Duodenal mucosa (tissue), 2 donors: Measurements from ENCODE around the gene RHBDD3.
"Not testable (repeated sequence)": the region's sequence is repeated elsewhere in the genome, so short reads cannot be mapped to it uniquely, and the experiment has no call there.

Experiments
- H3K27ac ChIP-seq: one replicate; pipeline ENCODE4 v1.7.0; 2013; ENCODE audit warnings: low read depth, low read length
- H3K27me3 ChIP-seq, 2 donors: one replicate each; pipeline ENCODE4 v1.7.0; 2013; ENCODE audit warnings: low read length in 2 of 2, control low read depth in 1 of 2; ENCODE audit not compliant: insufficient read depth in 2 of 2, control insufficient read depth in 1 of 2
- H3K36me3 ChIP-seq, 2 donors: one replicate each; pipeline ENCODE4 v1.7.0; 2013; ENCODE audit warnings: low read length in 2 of 2, control low read depth in 1 of 2; ENCODE audit not compliant: insufficient read depth in 2 of 2, control insufficient read depth in 1 of 2
- H3K4me1 ChIP-seq, 2 donors: one replicate each; pipeline ENCODE4 v1.7.0; 2013; ENCODE audit warnings: low read length in 2 of 2, control low read depth in 1 of 2; ENCODE audit not compliant: insufficient read depth in 2 of 2, control insufficient read depth in 1 of 2
- H3K4me3 ChIP-seq, 2 donors: one replicate each; pipeline ENCODE4 v1.7.0; 2013; ENCODE audit warnings: low read length in 2 of 2, low read depth in 1 of 2
- H3K9ac ChIP-seq, 2 donors: one replicate each; pipeline ENCODE4 v1.7.0; 2013; ENCODE audit warnings: low read length in 2 of 2, low read depth in 1 of 2
- H3K9me3 ChIP-seq, 2 donors: one replicate each; pipeline ENCODE4 v1.7.0; 2013; ENCODE audit warnings: low read length in 2 of 2, control low read depth in 1 of 2; ENCODE audit not compliant: control insufficient read depth in 1 of 2

The RHBDD3 gene

GRCh38 chr22:29251265-29251664 is 16.5 kb downstream of the RHBDD3 start:
- Histone ChIP-seq H3K36me3 (no peaks in the 10 kb centered on the region), H3K9ac (no peak overlapping the region), H3K4me3 (no peak overlapping the region), H3K4me1 (no peaks in the 10 kb centered on the region), H3K27ac (no peak overlapping the region), H3K27me3 (no peaks in the 10 kb centered on the region), H3K9me3 (no peaks in the 10 kb centered on the region)

GRCh38 chr22:29247891-29248290 is 19.9 kb downstream of the RHBDD3 start:
- not testable (repeated sequence) for H3K9me3 ChIP-seq, H3K9ac ChIP-seq, H3K36me3 ChIP-seq, H3K27me3 ChIP-seq, H3K4me1 ChIP-seq, H3K4me3 ChIP-seq, H3K27ac ChIP-seq

GRCh38 chr22:29245626-29246385 is 22.0 kb downstream of the RHBDD3 start:
- Histone ChIP-seq H3K27ac (no peak overlapping the region), H3K4me3 (no peak overlapping the region), H3K9ac (no peak overlapping the region), H3K27me3 (no peaks in the 10 kb centered on the region), H3K36me3 (no peaks in the 10 kb centered on the region), H3K4me1 (no peaks in the 10 kb centered on the region), H3K9me3 (no peaks in the 10 kb centered on the region)

- Histone ChIP-seq H3K4me3 (no peak overlapping the region), H3K27ac (no peak overlapping the region), H3K27me3 (no peaks in the 10 kb centered on the region), H3K4me1 (no peaks in the 10 kb centered on the region), H3K9me3 (no peaks in the 10 kb centered on the region), H3K36me3 (no peaks in the 10 kb centered on the region), H3K9ac (no peak overlapping the region)
Observed at GRCh38 chr22:29244785-29245625, 22.8 kb downstream of the RHBDD3 start.

- Histone ChIP-seq H3K4me1 (no peaks in the 10 kb centered on the region), H3K27ac (no peak overlapping the region), H3K4me3 (no peak overlapping the region), H3K9ac (no peak overlapping the region), H3K9me3 (no peaks in the 10 kb centered on the region), H3K36me3 (no peaks in the 10 kb centered on the region), H3K27me3 (no peaks in the 10 kb centered on the region)
Observed at GRCh38 chr22:29243874-29244446, 23.8 kb downstream of the RHBDD3 start.

GRCh38 chr22:29240481-29240880 is 27.3 kb downstream of the RHBDD3 start:
- not testable (repeated sequence) for H3K27me3 ChIP-seq, H3K27ac ChIP-seq, H3K4me3 ChIP-seq, H3K9me3 ChIP-seq, H3K4me1 ChIP-seq, H3K36me3 ChIP-seq, H3K9ac ChIP-seq

- H3K4me3 ChIP-seq, result no peak overlapping the region
- H3K9ac ChIP-seq, result no peak overlapping the region
- no peaks in the 10 kb centered on the region for H3K9me3 ChIP-seq
- H3K27ac ChIP-seq, result no peak overlapping the region
- no peaks in the 10 kb centered on the region for H3K36me3 ChIP-seq
- no peaks in the 10 kb centered on the region for H3K27me3 ChIP-seq
- no peaks in the 10 kb centered on the region for H3K4me1 ChIP-seq
Observed at GRCh38 chr22:29233277-29233877, 34.4 kb downstream of the RHBDD3 start.

- H3K27ac ChIP-seq, result no peak overlapping the region
- no peaks in the 10 kb centered on the region for H3K36me3 ChIP-seq
- H3K27me3 ChIP-seq, result no peaks in the 10 kb centered on the region
- H3K9me3 ChIP-seq, result no peaks in the 10 kb centered on the region
- no peaks in the 10 kb centered on the region for H3K4me1 ChIP-seq
- no peak overlapping the region for H3K4me3 ChIP-seq
- no peak overlapping the region for H3K9ac ChIP-seq
Observed at GRCh38 chr22:29231971-29232959, 35.5 kb downstream of the RHBDD3 start.

GRCh38 chr22:29230972-29231875 is 36.6 kb downstream of the RHBDD3 start:
- Histone ChIP-seq H3K9me3 (no peaks in the 10 kb centered on the region), H3K27ac (no peak overlapping the region), H3K27me3 (no peaks in the 10 kb centered on the region), H3K9ac (no peak overlapping the region), H3K36me3 (no peaks in the 10 kb centered on the region), H3K4me1 (no peaks in the 10 kb centered on the region), H3K4me3 (no peak overlapping the region)
